Adrenal gland (tissue), 12 donors: ENCODE measurements around the gene PTCH1. TPM values are rescaled to one million over a fixed set of nuclear protein-coding genes. Genes with fewer than 3 reads are reported as not detected.
A peak's percentile ranks its signal among the peaks of the same experiment; 100 is the strongest.

ENCODE experiments used
- DNase-seq, 7 donors: peaks; one replicate each; pipeline ENCODE4 v3.0.0-alpha.2; 2019 to 2020
- H3K27ac ChIP-seq, 5 donors: fragments of 200-600 bp; sonication (generic) in 4 of 5; 1 replicate in 3 of 5; 2 replicates in 2 of 5; pipeline versions ENCODE4 v1.5.1 to v1.8.0; 2016 to 2020; ENCODE audit warnings: mild to moderate bottlenecking in 1 of 5
- H3K27me3 ChIP-seq: fragments of 200-600 bp; 2 replicates; pipeline ENCODE4 v1.8.0; 2021
- H3K36me3 ChIP-seq, 2 donors: fragments of 200-600 bp; replicated peaks in 1 of 2; 1 replicate in 1 of 2; 2 replicates in 1 of 2; pipeline versions ENCODE4 v1.5.1 to v1.8.0; 2018 to 2022
- H3K4me1 ChIP-seq, 2 donors: fragments of 200-600 bp; replicated peaks in 1 of 2; 1 replicate in 1 of 2; 2 replicates in 1 of 2; pipeline versions ENCODE4 v1.5.1 to v1.8.0; 2018 to 2021
- H3K4me3 ChIP-seq, 4 donors: fragments of 200-600 bp; sonication (generic) in 3 of 4; one replicate each; pipeline ENCODE4 v1.5.1; 2016 to 2018
- H3K9me3 ChIP-seq, 3 donors: fragments of 200-600 bp; sonication (generic) in 1 of 3; replicated peaks in 1 of 3; 1 replicate in 2 of 3; 2 replicates in 1 of 3; pipeline versions ENCODE4 v1.5.1 to v1.8.0; 2016 to 2021
- POLR2A ChIP-seq, 2 donors: fragments of 450-650 bp; IDR thresholded peaks; one replicate each; pipeline ENCODE4 v1.6.1; 2017; ENCODE audit warnings: antibody characterized with exemption in 2 of 2, mild to moderate bottlenecking in 2 of 2, moderate library complexity in 1 of 2
- WGBS, 4 donors: extraction: QIAGEN DNeasy Blood & Tissue Kit in 2 of 4; methylation state at CpG; one replicate each; pipeline versions ENCODE4 v1.1.5 to v1.1.7; 2013 to 2017; 5-methylcytosine and 5-hydroxymethylcytosine counted together
- intact Hi-C, 2 donors: fragments of 100-400 bp; cut with DNase I; formaldehyde crosslinking; loops; one replicate each; pipeline versions ENCODE4 v1.14.1 to v1.15.0; 2022 to 2023
- polyA plus RNA-seq, 3 donors: library from polyadenylated mRNA; stranded (reverse); fragments of 200-250 nt in 2 of 3; fragments of 350-450 nt in 1 of 3; fragmentation: Illumina TruSeq in 1 of 3; extraction: RNeasy Lipid Tissue Mini Kit (QIAGEN cat#74804) in 1 of 3; gene quantifications; one replicate each; pipeline ENCODE4 v1.2.3, GENCODE V29; 2013 to 2014
- total RNA-seq, 9 donors: library from RNA; depleted of rRNA in 4 of 9; stranded (reverse); fragments of >200 nt in 4 of 9; fragments of 120-200 nt in 1 of 9; fragmentation: NEBNext Ultra II Directional in 1 of 9; extraction: Animal tissue kit (Norgen Biotek cat#: 25700) in 1 of 9; gene quantifications; one replicate each; pipeline versions ENCODE4 v1.1.0 to v1.2.4, GENCODE V29; 2013 to 2023
- TF ChIP-seq, protein P1 (sequence below), 6 experiments: fragments of 450-650 bp in 4 of 6; fragments of 200-600 bp in 2 of 6; sonication (generic) in 1 of 6; IDR thresholded peaks; 1 replicate in 5 of 6; 2 replicates in 1 of 6; pipeline versions ENCODE4 v1.5.1 to v1.8.0; 2016 to 2021; ENCODE audit warnings: antibody characterized with exemption in 6 of 6, mild to moderate bottlenecking in 2 of 6, moderate library complexity in 1 of 6
- donor health status: healthy with polysubstance abuse.
- donor health status: Bipolar disorder and iron deficiency.
- donor health status: DM: yes; HTN: yes; CAD: no.
- donor health status: DM: no; HTN: no; CAD: no.
- donor health status: DM: no; HTN: no; CAD: no.
- donor health status: DM: yes; HTN: yes; CAD: no.

Gene PTCH1
- total and polyA plus RNA-seq, 12 donors, result 2.5 to 29.8 (median 9.7) TPM

DNA sequence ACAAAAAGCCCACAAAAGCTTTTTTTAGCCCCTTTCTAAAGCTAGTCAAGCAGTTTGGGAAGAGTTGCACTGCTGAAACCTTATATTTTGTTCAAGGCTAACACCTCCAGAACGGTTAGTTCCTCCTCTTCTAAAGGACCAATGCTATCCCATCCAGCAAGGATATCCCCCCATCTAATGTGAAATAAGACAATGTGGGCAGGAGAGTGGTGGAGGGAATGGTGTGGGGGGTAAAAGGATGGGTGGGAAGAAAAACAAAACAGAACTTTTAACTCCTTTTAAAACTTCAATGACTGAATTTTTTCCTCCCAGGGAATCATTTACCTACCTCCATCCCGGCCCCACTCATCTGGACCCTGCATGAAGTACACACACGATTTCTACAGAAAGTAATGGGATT lies 21.2 kb downstream of the PTCH1 start:
- H3K4me3 ChIP-seq, result no peak overlapping the region
- no peak for DNase-seq
- TF ChIP-seq POLR2A (IDR thresholded peaks at IDR 0.05), result no peak
- TF ChIP-seq, protein P1, sequence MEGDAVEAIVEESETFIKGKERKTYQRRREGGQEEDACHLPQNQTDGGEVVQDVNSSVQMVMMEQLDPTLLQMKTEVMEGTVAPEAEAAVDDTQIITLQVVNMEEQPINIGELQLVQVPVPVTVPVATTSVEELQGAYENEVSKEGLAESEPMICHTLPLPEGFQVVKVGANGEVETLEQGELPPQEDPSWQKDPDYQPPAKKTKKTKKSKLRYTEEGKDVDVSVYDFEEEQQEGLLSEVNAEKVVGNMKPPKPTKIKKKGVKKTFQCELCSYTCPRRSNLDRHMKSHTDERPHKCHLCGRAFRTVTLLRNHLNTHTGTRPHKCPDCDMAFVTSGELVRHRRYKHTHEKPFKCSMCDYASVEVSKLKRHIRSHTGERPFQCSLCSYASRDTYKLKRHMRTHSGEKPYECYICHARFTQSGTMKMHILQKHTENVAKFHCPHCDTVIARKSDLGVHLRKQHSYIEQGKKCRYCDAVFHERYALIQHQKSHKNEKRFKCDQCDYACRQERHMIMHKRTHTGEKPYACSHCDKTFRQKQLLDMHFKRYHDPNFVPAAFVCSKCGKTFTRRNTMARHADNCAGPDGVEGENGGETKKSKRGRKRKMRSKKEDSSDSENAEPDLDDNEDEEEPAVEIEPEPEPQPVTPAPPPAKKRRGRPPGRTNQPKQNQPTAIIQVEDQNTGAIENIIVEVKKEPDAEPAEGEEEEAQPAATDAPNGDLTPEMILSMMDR (IDR thresholded peaks at IDR 0.05), result no peak
- H3K27ac ChIP-seq, result peak overlapping the region in 2 of 5 donors; percentile 7 to 32
- 69 to 75% (median 72%) methylated on average over 3 of the region's 3 CpGs for WGBS, 4 donors
- H3K36me3 ChIP-seq, result no peaks in the 10 kb centered on the region
- intact Hi-C loops, result no loop called here
- no peaks in the 10 kb centered on the region for H3K9me3 ChIP-seq
- no peaks in the 10 kb centered on the region for H3K4me1 ChIP-seq
- no peaks in the 10 kb centered on the region for H3K27me3 ChIP-seq

DNA sequence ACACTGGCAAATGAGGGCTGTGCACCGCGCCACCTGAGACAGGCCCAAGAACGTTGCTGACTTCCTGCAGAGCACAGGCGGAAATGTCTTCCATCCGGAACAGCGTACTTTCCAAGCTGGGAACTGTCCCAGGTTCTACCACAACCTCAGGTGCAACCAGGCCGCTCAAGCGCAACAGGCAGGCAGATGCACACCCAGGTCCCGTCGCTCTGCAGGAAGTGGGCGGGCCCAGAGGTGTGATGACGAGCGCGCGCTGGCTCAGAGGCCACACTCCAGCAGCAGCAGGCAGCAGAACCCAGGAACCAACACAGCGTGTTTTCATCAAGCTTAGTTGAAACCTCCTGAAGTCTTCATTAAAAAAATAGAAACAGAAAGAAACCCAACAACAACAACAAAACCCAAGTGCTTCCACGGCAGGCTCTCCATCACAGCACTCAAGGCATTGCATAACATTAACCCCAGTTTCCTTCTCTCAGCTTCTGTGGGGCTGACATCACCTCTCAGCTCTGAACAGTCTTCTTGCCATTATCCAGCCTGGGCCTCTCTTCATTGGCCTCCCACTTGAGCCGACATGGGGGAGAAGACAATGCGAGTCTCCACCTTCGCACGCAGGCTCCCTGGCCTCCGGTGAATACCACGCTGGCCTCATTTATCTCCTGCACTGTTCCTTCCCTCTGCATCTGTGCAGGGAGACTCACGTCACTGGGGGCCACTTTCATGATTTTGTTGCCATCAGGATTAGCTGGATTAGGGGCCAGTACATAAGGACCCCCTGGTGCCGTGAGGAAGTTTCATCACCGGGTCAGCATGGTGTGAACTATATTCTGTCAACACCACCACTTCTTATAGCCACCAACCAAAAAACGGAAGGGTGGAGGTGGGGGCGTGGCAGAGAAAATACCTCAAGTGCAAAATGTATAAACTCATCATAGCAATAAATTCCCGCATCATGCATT lies 22.1 kb downstream of the PTCH1 start:
- no peak overlapping the region for H3K4me3 ChIP-seq
- no peaks in the 10 kb centered on the region for H3K27me3 ChIP-seq
- no peaks in the 10 kb centered on the region for H3K36me3 ChIP-seq
- intact Hi-C loops, result no loop called here
- H3K4me1 ChIP-seq, result no peaks in the 10 kb centered on the region
- peak overlapping the region in 2 of 5 donors; percentile 41 to 72 for H3K27ac ChIP-seq
- H3K9me3 ChIP-seq, result no peaks in the 10 kb centered on the region
- DNase-seq, result peak in 4 of 7 donors; percentile 19 to 77 (median 32)
- WGBS, 4 donors, result 64 to 77% (median 74%) methylated on average over 25 to 29 of the region's 29 CpGs
- TF ChIP-seq, protein P1 (IDR thresholded peaks at IDR 0.05), result no peak
- TF ChIP-seq POLR2A (IDR thresholded peaks at IDR 0.05), result no peak

DNA sequence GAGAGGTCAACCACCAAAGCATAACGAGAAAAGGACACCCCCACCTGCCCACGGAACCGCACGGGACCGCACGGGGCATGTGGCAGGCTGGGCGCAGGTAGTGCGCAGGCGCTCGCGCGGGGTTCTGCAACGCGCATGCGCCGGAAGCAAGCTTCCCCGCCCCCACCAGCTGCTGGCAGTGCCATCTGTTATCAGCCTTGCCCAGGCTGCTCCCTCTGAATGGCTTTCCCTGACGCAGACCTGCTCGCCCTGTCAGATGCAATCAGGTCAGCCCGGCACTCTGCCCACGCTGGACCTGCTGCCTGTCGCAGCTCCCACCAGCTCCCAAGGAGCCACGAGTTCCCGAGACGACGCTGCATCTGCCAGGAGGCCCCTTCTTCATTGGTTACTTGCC lies 22.8 kb downstream of the PTCH1 start:
- Histone ChIP-seq H3K36me3 (no peaks in the 10 kb centered on the region), H3K9me3 (no peaks in the 10 kb centered on the region), H3K27me3 (no peaks in the 10 kb centered on the region), H3K4me1 (no peaks in the 10 kb centered on the region), H3K4me3 (no peak overlapping the region), H3K27ac (peak overlapping the region in 2 of 5 donors; percentile 41 to 72)
- 89 to 91% (median 90%) methylated on average over 13 to 26 of the region's 26 CpGs for WGBS, 4 donors
- intact Hi-C loops, result no loop called here
- TF ChIP-seq, protein P1 (IDR thresholded peaks at IDR 0.05), result no peak
- TF ChIP-seq POLR2A (IDR thresholded peaks at IDR 0.05), result no peak
- peak in 1 of 7 donors; percentile 56 for DNase-seq

DNA sequence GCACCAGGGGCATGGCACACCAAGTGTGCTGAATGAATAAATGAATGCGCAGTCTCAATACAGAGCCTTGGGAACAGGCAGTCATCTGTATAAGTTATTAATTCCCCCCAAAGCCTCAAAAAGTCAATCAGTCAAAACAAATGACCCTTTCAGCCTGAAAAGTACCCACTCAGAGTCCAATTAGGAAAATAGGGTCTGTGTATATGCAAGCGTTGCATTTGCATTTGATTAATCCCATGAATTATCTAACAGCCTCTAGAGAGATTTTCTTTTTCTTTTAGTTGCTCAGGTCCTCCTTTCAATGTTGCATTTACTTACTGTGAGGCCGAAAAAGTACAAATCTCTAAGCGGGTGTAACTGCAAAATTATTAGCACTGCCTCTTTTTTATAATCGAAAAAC lies 23.4 kb downstream of the PTCH1 start:
- DNase-seq, result no peak
- Histone ChIP-seq H3K4me1 (no peaks in the 10 kb centered on the region), H3K27me3 (no peaks in the 10 kb centered on the region), H3K9me3 (no peaks in the 10 kb centered on the region), H3K4me3 (no peak overlapping the region), H3K36me3 (no peaks in the 10 kb centered on the region), H3K27ac (peak overlapping the region in 1 of 5 donors; percentile 20)
- no peak for TF ChIP-seq POLR2A (IDR thresholded peaks at IDR 0.05)
- TF ChIP-seq, protein P1 (IDR thresholded peaks at IDR 0.05), result no peak
- 86 to 92% (median 89%) methylated on average over 5 of the region's 5 CpGs for WGBS, 4 donors
- intact Hi-C loops, result no loop called here
